Neural cell (in vitro differentiated cells): ENCODE measurements around the gene ROCK2.

Experiments used
- CTCF ChIP-seq: fragments of 450-650 bp; IDR thresholded peaks from 2 replicates; pipeline ENCODE4 v1.5.1; 2014; ENCODE audit warnings: antibody characterized with exemption, mild to moderate bottlenecking, moderate library complexity; ENCODE audit not compliant: poor library complexity, severe bottlenecking
- EP300 ChIP-seq: fragments of 450-650 bp; conservative IDR thresholded peaks from 2 replicates; pipeline ENCODE4 v1.6.1; 2014; ENCODE audit warnings: antibody characterized with exemption, mild to moderate bottlenecking, moderate library complexity; ENCODE audit not compliant: poor library complexity, severe bottlenecking
- EZH2 ChIP-seq: fragments of 200-600, 300-800 bp; shearing (Covaris generic), sonication (generic); IDR thresholded peaks from 2 replicates; pipeline ENCODE4 v1.6.1; 2014; ENCODE audit warnings: antibody characterized with exemption, low read length, borderline replicate concordance, mild to moderate bottlenecking; ENCODE audit not compliant: insufficient read depth, poor library complexity, severe bottlenecking
- MXI1 ChIP-seq: fragments of 450-650 bp; conservative IDR thresholded peaks from 2 replicates; pipeline ENCODE4 v1.6.1; 2014; ENCODE audit warnings: antibody characterized with exemption, mild to moderate bottlenecking; ENCODE audit not compliant: poor library complexity, severe bottlenecking
- POLR2AphosphoS5 ChIP-seq: IDR thresholded peaks from 2 replicates; pipeline ENCODE4 v1.6.1; 2012
- RAD21 ChIP-seq: fragments of 450-650 bp; conservative IDR thresholded peaks from 2 replicates; pipeline ENCODE4 v1.6.1; 2014; ENCODE audit warnings: antibody characterized with exemption, mild to moderate bottlenecking, moderate library complexity
- REST ChIP-seq: IDR thresholded peaks from 2 replicates; pipeline ENCODE4 v1.6.1; 2012; ENCODE audit warnings: borderline replicate concordance
- TAF1 ChIP-seq: IDR thresholded peaks from 2 replicates; pipeline ENCODE4 v1.6.1; 2012; ENCODE audit warnings: low read depth

- TF ChIP-seq EP300 (no peak), CTCF (no peak), REST (no peak), MXI1 (no peak), EZH2 (no peak), TAF1 (no peak), POLR2AphosphoS5 (no peak), RAD21 (no peak)
Measured at GRCh38 chr2:11147263-11147662, 197.2 kb downstream of the ROCK2 start.
